ENCODE measurements around the gene CDC42BPA.
"Not testable (repeated sequence)": the region's sequence is repeated elsewhere in the genome, so short reads cannot be mapped to it uniquely, and the experiment has no call there.

The CDC42BPA gene

DNA sequence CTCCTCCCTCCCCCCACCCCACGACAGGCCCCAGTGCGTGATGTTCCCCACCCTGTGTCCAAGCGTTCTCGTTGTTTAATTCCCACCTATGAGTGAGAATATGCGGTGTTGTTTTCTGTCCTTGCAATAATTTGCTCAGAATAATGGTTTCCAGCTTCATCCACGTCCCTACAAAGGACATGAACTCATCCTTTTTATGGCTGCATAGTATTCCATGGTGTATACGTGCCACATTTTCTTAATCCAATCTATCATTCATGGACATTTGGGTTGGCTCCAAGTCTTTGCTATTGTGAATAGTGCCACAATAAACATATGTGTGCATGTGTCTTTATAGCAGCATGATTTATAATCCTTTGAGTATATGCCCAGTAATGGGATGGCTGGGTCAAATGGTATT, 87.2 kb downstream of the CDC42BPA start:
- intact Hi-C loops (cut with DNase I): loop anchor here (10.0 kb wide), 1 partner anchor 214 kb away; no protein-coding TSS in a partner anchor

DNA sequence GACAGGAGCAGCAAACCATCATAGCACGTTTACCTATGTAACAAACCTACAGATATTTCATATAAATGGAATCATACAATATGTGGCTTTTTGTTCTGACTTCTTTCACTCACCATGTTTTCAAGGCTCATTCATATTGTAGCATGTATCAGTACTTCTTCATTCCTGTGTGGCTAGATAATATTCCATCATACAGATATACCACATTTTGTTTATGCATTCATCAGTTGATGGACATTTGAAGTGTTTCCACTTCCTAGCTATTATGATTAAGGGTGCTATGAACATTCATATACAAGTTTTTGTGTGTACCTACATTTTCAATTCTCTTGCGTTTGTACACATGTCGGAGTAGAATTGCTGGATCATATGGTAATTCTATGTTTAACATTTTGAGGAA, 90.1 kb downstream of the CDC42BPA start:
- no peak for DNase-seq
- intact Hi-C loops (cut with DNase I): no loop called here

More for the DNA sequence above, 87.2 kb downstream of the CDC42BPA start:
- DNase-seq: not testable (repeated sequence)

DNA sequence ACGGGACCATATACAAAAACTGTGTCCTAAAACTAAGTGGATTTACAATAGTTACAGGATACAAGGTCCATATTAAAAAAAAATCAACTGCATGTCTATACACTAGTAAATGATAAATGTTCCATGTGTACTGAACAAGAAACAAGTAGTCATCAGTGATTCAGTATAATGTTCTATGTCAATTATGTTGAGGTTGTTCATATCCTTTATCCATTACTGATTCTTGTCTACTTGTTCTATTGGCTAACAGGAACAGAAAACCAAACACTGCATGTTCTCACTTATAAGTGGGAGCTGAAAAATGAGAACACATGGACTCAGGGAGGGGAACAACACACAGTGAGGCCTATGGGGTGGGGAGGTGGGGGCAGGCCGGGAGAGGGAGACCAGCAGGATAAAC, 90.5 kb downstream of the CDC42BPA start:
- no peak for DNase-seq
- intact Hi-C loops (cut with DNase I): no loop called here

DNA sequence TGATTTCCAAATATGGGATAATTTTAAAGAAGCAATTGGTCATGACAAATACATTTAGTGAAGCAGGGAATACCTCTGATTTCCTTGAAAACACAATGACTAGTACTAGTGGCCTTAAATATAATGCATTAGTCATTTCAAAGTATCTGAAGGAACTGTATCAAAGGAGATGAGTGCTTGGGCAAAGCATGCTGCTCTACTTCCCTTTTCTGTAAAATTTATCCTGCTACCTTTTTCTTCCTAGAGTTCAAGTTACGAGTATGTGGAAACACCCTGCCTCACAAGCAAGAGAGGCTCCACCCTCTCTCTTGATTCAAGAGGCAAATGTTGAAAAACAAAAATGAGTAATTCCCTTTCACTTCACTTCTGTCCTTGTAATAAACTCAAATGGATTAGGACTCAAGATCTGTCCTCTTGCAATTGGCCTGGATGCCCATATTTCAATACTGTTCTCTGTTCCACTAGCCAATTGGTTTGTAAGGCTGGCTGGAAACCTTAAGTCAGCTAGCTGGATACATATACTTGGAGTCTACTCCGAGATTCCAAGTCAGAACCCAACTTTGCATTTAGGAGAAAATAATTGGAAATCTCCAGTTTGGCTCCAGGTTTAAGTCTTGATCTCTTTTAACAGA, 92.5 kb downstream of the CDC42BPA start:
- DNase-seq: no peak
- intact Hi-C loops (cut with DNase I): no loop called here

DNA sequence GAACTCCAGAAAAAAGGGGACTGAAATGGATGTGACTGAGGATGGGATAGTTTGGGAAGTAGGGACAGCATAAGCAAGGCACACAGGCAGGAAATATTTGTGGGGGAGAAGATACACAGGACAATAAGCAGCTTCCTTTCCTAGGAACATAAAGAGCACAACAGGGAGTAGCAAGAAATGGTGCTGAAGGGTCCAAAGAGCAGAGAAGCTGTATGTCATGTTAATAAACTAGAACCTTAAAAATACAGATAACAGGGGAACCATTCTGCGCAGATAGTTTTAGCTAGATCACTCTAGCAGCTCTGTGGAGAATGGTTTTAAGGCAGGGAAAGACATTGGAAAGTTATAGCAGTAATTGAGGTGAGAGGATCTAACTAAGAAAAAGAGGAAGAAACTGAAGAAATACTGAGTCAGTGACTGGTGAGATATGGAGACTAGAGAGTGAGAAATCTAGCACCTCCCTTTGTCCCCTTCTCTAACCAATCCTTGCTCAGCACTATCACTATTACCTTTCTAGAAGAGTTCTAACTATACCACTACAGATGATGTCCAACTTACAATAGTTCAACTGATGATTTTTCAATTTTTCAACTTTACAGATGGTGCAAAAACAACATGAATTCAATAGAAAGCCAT, 95.0 kb downstream of the CDC42BPA start:
- intact Hi-C loops (cut with DNase I): no loop called here

DNA sequence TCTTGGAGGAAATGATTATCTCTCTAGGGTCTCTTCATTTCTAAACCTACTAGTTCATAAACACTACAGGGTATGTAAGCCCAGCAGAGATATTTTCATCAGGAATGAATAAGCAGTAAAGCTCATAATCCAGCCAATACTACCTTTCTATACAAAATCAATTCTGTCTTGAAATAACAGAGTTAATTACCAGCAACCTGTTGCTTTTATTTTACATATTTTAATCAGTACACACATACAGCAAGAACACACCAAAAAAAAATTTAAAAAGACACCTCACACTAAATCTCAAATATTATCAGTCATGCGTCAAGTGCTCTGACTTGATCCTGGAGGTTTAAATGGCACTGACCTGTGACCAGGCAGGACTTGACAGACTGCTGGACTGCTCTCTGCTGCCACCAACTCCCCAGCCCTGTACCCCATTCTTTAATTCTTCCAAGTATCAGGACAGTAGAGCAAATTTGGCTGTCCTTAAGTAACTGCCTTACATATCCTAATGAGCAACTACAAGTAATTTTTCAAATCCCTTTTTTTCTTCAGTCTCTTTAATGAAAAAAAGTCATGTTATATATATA, 98.5 kb downstream of the CDC42BPA start:
- intact Hi-C loops (cut with DNase I): no loop called here
- peak in 2 of 42 donors; percentile 10 to 11 for DNase-seq

More for the DNA sequence above, 95.0 kb downstream of the CDC42BPA start:
- no peak for DNase-seq

DNA sequence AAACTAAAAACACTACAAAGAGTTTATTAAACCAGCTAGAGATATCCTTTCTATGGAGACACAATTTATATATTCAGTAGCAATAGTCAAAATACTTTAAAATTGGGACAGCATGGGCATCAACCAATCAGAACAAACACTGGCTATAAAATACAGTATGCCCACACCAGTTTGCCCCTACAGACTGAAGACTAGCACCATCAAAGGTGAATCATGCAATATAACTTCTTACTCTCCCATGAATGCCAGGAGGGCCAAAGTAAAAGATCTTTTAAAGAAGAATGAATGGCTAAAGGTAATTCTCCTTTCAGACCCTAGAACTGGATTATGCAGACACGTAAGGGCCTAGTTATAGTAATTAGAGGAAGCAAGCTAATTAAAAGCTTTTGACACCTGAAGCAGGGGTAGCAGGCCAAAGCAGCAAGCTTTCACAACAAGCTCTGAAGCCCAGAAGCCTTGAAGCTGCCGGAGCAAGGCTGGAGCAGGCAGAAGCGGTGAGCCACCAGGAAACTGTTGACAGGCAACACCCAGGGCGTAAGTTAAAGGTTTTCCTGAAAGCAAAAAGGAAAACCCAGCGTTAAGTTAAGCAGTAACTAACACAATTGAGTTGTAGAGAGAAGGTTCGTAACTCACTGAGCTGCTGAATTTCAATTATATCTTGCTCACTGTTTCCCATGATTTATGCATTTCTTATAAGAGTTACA, 99.3 kb downstream of the CDC42BPA start:
- no peak for DNase-seq
- intact Hi-C loops (cut with DNase I): no loop called here

DNA sequence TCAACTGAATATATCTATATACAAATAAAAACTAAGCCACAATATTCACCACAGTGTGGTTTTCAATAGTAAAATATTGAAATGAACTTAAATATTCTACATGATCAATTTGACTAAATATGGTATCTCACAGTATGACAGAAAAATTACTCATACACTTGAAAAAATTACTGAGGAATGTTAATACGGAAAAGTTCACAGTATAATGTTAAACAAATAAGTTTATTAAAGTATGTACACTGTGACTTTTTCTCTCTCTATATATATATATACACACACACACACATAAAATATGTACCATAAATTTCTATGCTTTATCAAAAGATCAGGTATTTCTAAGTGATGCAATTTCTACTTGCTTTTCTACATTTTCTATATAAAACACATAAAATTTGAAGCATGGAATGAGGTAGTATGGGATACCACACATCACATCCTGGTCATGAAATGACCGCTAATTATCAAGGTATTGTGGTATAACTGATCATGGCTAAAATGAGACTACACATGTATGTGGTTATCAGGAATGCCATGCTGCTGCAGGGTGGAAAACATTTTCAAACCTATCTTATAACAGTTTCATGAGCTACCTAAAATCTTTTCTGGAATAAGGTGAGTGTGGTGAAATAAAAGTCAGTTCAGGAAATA, 102.3 kb downstream of the CDC42BPA start:
- intact Hi-C loops (cut with DNase I): no loop called here
- no peak for DNase-seq

DNA sequence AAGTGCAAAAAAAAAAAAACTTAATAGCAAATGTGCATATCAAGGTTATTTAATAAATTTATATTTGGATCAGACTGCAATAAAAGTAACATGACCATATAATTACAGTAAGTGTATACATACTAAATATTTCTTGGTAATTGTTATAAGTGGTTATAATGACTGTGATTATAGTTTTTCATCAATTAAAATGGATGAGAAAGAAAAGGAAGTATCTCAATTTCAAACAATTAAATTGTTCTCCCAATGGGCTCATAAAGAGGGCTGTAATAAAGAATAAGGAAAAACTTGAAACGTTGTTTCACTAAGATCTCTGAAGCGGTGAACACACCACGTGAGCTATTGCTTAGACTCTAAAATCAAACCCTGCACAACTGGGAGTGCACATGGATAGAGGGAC, 104.1 kb downstream of the CDC42BPA start:
- DNase-seq: no peak
- intact Hi-C loops (cut with DNase I): no loop called here

DNA sequence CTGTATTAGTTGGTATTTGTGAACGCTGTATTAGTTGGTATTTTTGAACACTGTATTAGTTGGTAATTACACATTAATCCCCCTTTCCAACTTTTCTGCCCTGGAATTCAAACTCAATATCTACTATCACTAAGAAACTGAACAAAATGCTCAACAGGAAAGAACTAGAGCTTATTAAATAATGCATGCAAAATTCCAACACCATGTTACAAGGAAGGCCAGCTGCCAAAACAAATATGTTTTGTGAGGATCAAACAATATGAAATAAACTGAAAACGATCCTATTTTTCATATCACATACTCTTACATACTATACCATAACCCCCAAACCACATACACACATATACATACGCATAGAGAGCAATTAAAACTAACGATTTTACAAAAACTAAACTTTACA, 104.9 kb downstream of the CDC42BPA start:
- intact Hi-C loops (cut with DNase I): no loop called here
- no peak for DNase-seq

DNA sequence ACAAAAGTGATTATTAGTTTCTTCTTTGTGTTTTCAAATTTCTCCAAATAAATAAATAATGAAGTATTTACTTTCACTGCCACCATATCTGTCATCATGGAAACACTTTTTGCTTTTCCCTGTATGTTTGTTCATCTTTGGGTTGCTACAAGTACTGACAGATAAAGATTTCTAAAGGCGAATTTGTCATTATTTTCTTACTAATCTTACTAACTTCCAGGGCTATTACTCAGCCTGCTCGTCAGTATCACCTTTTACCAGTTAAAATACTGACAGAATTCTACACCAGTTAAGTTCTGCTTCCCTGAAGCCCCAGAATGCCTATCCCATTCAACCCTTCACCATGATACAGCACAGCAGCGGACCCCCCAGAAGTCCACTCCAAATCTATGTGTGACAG, 106.1 kb downstream of the CDC42BPA start:
- intact Hi-C loops (cut with DNase I): no loop called here
- DNase-seq: no peak

DNA sequence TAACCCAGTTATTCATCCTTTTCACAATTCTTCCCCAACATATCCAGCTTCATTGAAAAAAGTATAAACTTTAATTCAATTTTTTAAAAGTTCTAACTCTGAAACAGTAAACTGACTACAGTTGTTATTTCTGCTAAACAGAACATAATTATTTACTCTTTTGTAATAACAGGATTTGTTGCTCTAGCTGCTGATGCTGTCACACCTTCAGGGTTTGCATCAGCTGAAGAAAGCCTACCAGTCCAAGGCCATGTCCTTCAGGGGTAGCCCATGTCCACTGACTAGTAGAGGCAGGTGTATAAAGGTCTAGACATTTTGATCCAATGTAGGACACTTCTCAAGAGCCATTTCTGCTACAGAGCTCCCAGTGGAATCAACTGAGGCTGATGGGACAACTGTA, 107.7 kb downstream of the CDC42BPA start:
- intact Hi-C loops (cut with DNase I): no loop called here
- no peak for DNase-seq

DNA sequence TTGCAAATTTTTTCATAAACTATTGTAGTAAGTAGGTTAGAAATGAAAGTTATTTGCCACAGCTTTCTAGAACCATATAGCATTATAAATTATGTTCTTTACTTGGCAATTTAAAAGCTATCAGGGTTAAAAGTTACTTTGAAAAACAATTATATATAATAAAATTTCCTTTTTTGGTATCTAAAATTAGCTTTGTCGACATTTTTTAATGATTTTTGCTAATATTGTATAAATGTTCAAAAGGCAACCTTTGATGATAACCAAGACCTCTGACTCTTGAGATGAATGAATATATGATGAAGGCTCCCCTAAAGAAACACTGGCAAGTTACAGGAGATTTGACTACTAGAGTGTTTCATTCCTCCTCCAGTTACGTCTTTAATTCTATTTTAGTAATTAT, 121.2 kb downstream of the CDC42BPA start:
- DNase-seq: no peak
- intact Hi-C loops (cut with DNase I): no loop called here

DNA sequence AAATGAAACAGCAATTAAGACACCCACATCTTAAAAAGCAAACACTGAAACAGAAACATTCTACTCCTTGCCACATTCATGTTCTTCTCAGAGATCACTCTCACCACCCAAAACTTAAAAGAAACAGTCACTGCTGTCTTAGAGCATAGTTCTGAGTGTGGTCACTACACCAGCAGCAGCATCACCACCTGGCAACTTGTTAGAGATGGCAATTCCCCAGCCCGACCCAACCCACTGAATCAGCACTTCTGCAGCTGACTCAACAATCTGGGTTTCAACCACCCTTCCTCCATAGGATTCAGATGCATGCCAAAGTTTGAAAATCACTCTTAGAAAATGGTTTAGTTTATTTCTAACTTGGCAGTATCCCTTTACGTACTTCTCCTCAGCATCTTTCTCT, 126.1 kb downstream of the CDC42BPA start:
- peak in 17 of 42 donors; percentile 8 to 69 (median 23) for DNase-seq
- intact Hi-C loops (cut with DNase I): no loop called here

DNA sequence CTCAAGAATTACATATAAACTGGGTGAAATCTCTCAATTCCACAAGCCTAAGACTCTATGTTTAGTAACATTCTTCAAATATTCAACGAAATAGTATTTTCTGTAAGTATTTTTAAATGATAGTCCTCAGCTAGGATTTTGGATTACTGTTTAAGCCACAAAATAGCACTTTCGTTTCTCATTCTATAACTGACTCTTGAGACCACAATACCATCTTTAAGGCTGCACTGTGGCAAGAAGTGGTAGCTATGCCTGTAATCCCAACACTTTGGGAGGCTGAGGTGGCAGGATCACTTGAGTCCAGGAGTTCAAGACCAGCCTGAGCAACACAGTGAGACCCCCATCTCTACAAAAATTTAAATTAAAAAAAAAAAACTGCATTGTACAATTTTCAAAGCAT, 126.7 kb downstream of the CDC42BPA start:
- intact Hi-C loops (cut with DNase I): no loop called here
- DNase-seq: no peak

DNA sequence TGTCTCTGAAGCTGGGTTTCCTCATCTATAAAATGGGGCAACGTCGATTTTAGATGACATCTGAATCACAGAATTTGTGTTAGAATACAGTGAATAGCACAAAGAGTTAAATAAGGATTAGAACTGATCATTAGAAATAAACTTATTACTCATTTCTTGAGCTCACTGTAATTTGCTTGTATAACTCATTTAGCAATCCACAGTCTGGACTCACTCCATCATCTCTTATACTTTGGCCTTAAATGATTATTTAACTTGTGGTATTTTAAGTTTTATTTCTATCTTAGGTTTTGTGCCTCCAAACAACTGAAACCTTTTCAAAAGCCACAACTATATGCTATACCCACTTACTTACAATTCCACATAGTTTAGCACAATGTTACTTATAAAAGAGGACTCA, 128.0 kb downstream of the CDC42BPA start:
- DNase-seq: no peak

DNA sequence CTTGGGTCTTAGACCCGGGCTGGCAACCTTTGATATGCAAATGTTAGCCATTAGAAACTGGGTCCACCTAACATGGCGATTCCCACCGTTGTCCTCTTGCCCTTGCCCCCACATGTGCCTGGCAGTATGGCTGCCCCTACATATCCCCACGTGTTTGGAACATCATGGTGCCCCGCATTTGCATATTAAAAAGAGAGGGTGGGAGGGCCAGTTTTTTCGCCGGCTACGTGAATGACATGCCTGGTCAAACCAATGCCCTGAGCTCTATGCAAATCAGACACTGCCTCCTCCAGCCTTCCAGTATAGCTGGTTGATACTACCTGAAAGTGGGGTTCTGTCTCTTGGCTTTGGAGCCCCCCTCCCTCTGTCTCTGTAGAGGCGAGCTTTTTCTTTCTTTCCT, 133.0 kb downstream of the CDC42BPA start:
- intact Hi-C loops (cut with DNase I): no loop called here
- no peak for DNase-seq

More for the DNA sequence above, 128.0 kb downstream of the CDC42BPA start:
- intact Hi-C loops (cut with DNase I): no loop called here

DNA sequence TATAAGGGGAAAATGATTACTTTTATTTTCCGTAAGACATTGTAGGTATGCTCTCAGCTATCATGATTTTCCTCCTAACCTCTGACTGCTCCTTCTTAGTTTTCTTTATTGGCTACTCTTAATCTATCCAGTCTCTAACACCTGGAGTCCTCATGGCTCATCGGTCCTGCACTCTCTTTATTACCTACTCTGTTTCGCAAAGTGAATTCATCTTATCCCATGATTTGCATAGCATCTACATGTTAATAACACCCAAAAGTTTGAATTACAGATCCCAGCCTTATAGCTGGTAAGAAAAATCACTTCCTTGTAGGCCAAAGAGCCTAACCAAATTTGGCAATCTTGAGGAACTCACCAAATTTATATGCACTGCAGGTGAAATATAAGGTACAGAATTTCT, 136.3 kb downstream of the CDC42BPA start:
- intact Hi-C loops (cut with DNase I): no loop called here
- no peak for DNase-seq

DNA sequence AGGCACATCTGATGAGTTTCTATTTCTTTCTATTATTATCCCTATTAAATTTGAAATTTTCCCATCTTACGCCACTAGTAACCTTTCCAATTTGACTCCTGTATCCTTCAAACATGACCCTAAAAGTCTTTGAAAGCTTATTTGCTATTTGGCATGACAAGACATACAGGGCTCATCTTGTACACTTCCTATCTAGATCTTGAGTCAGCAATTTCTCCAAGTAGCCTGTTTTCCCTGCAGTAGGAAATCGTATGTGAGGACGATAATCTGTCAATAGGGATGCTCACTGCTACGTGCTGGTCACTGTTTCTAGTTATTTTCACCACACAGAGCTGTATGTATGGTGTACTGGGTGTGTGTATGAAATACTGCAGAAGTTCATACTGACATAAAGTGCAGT, 142.7 kb downstream of the CDC42BPA start:
- no peak for DNase-seq
- intact Hi-C loops (cut with DNase I): no loop called here

DNA sequence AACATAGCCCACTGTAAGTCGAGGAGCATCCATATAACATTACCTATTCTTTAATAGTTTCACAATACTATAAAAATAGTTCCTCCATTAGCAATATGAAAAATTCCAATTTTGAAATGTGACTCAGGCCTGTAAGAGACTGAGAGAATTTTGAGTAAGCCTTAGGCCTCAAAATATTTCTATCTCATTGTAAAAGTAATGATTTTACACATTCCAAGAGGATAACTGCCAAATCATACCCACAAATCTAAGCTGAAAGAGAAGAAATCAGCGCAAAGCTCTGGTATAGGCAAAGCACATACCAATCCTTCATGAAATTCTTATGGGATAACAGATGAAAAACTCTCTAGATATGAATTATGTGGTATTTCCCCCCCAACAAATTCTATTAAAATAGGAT, 144.1 kb downstream of the CDC42BPA start:
- intact Hi-C loops (cut with DNase I): no loop called here
- no peak for DNase-seq

All from head of caudate nucleus (tissue), 42 donors.